ENCODE measurements around the gene PLA2G2C. TPM values are rescaled to one million over a fixed set of nuclear protein-coding genes. Genes with fewer than 3 reads are reported as not detected.

The PLA2G2C gene
- total RNA-seq, 1 donor from 2014 or later, result 0.57 TPM

DNA sequence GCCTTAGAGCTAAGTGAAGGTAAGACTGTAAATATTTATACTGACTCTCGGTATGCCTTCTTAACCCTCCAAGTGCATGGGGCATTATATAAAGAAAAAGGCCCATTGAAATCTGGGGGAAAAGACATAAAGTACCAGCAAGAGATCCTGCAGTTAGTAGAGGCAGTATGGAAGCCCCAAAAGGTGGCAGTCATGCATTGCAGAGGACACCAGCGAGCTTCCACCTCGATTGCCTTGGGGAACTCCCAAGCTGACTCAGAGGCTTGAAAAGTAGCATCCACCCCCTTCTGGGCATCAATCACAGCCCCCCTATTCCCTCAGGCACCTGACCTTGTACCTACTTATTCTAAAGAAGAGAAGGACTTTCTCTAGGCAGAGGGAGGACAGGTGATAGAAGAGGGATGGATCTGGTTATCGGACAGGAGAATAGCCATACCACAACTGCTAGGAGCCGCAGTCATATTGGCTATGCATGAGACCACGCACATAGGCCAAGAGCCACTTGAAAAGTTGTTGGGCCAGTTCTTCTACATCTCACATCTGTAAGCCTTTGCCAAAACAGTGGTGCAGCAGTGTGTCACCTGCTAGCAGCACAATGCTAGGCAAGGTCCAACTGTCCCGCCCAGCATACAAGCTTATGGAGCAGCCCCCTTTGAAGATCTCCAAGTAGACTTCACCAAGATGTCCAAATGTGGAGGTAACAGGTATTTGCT lies 27.8 kb downstream of the PLA2G2C start:
- intact Hi-C loops (cut with micrococcal nuclease), result no loop called here

DNA sequence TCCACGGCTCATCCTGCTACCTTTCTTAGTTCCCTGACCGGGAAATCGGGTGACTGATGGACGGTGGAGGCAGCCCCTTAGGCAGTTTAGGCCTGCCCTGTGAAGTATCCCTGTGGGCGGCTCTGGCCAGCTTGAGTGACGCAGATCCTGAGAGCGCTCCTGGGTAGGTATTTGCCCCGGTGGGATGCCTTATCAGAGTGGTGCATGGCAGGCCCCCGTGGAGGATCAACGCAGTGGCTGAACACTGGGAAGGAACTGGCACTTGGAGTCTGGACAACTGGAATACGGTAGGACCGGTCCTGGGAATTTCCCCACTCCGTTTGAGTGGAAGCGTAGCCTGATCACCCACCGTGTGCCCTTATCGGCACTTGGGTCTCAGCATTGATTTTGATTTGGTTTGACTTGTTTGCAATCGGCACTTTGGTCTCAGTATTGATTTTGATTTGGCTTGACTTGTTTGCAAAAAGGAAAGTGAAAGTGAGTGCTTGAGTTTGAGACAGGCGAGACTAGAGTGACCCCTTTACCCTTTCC lies 32.0 kb downstream of the PLA2G2C start:
- intact Hi-C loops (cut with micrococcal nuclease), result loop anchor here (5.0 kb wide), 1 partner anchor 33 kb away; the partner anchor contains the start of genes PLA2G2C and UBXN10

DNA sequence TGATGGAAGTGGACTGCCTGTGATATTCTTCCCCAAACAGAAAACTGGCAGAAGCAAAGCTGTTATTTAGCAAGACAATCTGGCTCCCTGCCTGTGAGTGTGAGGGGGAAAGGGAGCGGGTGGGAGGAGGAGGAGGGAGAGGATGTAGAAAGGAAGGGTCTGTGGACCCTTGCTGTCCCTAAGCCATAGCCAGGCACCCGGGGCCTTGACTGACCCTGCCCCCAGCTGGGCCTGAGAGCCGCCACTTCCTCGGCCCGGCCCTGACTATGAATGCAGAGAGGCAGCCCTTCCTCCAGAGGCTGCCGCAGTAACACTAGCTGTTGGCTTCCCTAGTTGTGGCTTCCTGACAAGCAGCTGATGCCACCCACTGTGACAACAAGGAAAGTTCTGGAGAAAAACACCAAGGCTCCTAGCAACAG lies 33.3 kb downstream of the PLA2G2C start:
- intact Hi-C loops (cut with micrococcal nuclease), result loop anchor here (1.0 to 5.0 kb wide), 3 partner anchors 34 to 235 kb away; partner anchors contain the start of genes PLA2G2C and UBXN10

DNA sequence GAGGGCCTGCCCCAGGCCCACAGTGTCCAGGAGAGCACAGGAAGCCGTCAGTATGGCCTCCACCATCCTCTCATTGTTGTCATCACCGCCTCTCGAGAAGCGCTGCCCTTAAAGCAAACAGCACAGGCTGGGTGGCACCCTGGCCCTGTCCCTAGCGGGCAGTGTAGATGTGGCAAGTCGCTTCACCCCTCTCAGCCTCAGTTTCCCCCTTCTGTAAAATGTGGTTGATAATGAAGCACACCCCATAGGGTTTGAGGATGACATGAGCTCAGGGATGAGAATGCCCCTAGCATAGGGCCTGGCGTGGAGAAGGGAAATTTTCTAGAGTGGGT lies 33.8 kb downstream of the PLA2G2C start:
- intact Hi-C loops (cut with micrococcal nuclease), result loop anchor here (1.0 to 5.0 kb wide), 3 partner anchors 35 to 234 kb away; partner anchors contain the start of genes PLA2G2C and UBXN10

DNA sequence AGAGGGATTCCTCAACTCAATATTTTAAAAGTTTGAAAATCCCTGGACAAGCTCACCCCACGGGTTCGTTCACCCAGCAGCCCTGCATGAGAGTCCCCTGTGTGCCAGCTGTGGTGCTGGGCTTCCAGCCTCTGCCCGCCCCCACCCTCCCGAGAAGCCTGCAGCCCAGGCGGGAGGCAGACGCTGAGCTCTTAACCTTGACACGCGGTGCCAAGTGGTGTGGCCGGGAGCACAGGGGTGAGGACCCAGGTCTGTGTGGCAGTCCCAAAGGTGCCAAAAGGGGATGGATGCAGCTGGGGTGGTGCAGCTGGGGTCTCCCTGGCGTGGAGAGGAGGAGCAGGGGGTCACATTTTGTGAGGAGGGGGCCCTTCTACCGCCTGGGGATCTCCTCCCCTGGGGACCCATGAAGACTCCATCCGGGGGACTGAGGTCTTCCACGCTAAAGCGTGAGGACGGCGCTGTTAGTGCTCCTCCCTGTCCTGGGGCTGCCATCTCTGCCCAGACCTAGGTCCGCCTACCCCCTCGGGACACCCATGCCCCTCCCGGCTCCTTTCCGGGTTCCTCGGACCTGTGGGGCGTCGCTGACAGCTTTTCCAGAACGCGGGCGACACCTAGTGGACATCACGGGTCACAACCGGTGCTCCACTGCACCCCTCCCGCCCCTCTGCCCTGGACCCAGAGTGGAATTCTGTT lies 34.3 kb downstream of the PLA2G2C start:
- intact Hi-C loops (cut with micrococcal nuclease), result loop anchor here (1.0 to 5.0 kb wide), 3 partner anchors 35 to 234 kb away; partner anchors contain the start of genes PLA2G2C and UBXN10

DNA sequence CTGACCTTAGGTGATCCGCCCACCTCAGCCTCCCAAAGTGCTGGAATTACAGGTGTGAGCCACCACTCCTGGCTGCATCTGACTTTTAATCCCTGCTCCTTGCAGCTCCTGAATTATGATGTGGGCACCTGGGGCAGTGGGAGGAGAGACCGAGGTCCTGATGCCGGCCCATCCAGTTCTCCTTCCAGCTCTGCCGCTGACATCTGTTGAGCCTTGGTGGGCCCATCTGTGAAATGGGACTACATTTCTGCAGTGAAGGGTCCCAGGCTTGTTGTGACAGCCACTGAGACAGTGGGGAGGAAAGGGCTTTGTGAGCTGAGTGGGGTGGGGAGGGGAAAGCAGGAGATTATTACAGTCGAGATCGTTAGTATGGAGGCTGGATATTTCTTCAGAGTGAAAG lies 35.3 kb downstream of the PLA2G2C start:
- intact Hi-C loops (cut with micrococcal nuclease), result loop anchor here (5.0 kb wide), 1 partner anchor 36 kb away; the partner anchor contains the start of genes PLA2G2C and UBXN10

DNA sequence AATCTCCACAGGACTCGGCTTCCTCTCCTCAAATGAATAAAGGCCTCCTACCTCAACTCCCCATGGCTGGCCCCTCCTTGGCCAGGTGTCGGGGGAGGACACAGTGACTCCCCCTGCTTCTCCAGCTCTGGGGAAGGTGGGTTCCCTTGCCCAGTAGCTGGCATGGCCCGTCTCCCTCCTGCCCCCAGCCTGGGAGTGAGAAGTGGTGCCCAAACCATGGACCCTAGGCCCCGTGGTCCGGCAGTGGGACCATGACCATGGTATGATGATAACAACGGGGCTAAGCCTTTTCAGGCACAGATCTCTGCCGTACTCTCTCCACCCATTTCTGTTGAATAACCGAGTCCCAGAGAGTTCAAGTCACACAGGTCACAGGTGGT lies 36.0 kb downstream of the PLA2G2C start:
- intact Hi-C loops (cut with micrococcal nuclease), result loop anchor here (5.0 kb wide), 1 partner anchor 37 kb away; the partner anchor contains the start of genes PLA2G2C and UBXN10

DNA sequence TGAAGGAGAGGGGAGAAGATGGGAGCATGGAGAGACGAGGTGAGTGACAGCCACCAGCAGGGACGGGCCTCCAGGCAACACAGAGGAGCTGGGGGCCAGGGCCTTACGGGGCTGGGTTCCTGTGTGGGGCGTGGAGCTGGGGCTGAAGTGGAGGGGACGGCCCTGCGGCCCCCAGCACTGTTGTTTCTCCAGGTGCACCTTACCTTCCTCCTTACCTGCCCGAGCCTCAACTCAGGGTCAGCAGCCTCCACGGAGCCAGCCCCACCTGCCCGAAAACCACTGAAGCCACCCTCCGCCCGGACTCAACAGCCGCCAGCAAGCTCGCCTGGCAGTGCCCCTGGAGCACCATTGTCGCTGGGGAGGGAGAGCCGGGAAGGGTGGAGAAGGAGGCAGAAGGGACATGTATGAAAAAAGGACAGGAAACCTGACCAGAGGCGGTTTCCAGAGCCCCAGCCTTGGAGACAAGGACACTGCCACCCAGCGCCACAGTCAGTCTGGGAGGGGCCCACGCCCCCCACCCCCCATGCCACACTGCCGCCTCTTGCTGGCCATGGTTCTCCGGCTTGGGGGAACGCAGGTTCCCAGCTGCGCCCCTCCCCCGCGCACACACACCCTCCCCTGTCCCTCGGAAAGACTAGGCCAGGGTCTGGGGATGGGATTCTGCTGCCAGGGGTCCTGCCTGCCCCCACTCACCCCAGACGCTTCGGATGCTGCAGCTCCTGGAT lies 36.6 kb downstream of the PLA2G2C start:
- intact Hi-C loops (cut with micrococcal nuclease), result loop anchor here (5.0 kb wide), 1 partner anchor 38 kb away; the partner anchor contains the start of genes PLA2G2C and UBXN10

DNA sequence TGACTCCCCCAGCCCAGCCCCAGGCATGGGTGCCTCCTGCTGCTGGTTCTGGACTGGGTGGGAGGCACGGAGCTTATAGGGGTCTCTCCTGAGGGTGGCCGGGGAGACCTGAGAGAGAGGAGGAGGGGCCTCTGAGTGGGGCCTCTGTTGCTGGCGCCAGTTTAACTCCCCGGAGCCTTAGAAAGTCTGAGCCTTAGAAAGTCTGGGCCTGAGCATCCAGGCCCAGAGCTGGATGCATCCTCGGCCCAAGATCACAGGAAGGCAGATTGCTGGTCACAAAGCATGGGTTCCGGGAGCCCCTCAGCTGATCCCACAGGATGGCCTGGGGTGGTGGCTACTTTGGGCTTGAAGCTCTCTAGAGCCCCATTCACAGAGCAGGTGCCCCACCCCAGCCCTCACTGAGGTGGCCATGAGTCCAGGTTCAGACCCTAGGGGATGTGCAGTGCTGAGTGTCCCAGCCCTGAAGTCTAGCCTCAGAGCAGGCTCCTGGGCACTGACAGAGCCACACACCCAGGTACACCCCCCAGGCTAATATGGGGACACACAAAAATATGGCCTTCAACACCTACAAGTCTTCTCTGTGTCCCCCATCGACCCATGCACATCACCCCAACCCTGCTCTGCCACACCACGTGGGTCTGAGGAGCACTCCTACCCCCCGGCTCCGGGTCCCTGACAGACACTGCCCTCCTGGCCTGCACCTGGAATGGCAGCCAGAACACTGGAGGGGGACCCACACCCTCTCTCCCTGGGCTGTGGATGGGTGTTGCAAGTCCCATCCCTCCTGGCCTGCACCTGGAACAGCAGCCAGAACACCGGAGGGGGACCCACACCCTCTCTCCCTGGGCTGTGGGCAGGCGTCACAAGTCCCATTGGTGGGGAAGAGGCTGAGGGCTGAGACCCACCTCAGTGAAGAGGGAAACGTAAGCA lies 37.5 kb downstream of the PLA2G2C start:
- intact Hi-C loops (cut with micrococcal nuclease), result no loop called here

DNA sequence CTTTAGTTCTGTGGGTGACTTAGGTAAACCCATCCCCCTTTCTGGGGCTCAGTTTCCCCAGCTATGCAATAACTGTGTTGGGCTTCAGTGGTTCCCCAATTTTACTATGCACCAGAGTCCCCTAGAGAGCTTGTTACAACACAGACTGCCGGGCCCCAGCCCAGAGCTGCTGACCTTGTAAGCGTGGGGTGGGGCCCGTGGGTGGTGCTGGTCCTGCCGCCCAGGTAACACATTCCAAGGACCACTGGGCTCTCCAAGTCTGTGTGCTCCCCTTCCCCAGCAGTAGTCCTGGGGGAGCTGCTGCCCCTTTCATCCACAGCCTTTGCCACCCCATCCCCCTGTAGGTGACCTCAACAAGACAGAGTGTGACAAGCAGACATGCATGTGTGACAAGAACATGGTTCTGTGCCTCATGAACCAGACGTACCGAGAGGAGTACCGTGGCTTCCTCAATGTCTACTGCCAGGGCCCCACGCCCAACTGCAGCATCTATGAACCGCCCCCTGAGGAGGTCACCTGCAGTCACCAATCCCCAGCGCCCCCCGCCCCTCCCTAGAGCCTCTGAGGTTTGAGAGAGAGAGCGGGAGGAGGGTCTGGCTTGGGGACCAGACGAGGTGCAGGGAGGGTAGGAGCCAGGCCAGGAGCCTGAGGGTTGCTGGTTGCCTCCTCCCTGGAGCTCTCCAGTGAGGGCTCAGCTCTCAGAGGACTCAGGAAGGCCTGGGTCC lies 38.3 kb downstream of the PLA2G2C start:
- intact Hi-C loops (cut with micrococcal nuclease), result no loop called here

DNA sequence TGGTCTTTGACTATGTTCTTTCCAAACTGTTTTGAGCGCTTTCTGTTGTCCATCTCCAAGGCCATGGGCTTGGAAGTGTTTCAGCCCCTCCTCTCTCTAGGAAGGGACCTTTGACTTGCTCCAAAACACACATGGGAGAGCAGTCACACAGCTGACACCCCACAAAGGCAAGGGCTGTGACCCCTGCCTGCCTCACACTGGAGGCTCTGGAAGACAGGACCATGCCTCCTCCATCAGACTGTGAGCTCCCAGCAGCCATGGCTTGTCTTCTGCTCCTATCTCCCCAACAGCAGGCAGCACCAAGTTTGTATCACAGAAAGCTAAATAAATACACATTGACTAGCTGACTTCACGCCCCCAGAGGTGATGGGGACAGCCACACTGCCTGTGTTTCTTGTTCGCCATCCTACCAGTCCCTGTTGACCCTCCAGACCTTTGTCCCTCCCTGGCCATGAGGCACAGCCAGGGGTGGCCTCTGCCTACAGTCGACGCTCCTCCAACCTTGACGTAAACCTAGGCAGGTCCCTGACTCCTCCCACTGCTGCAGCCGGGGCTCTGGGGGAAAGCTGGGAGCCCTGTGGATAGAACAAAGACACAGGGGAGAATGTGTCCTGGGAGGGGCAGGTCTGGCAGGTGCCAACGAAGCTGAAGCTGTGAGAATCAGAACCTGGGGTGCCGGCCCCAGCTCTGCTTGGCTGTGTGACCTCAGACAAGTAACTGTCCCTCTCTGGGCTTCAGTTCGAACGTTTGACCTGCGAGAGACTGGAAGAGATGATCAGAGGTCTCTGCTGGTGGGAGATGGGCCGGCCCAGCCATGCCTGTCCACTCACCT lies 42.4 kb downstream of the PLA2G2C start:
- intact Hi-C loops (cut with micrococcal nuclease), result no loop called here

DNA sequence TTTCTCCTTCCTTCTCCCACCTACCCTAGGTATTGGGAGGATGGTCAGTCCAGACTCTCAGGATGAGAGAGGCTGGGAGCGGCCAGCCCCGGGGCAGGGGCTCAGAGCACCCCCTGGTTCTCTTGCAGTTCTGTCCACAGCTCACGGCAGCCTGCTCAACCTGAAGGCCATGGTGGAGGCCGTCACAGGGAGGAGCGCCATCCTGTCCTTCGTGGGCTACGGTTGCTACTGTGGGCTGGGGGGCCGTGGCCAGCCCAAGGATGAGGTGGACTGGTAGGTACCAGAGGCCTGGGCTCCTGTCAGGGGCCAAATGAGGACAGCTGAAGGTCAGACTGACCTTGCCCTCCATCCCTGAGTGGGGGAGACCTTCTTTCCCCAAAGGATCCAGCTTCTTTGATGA lies 43.0 kb downstream of the PLA2G2C start:
- intact Hi-C loops (cut with micrococcal nuclease), result no loop called here

DNA sequence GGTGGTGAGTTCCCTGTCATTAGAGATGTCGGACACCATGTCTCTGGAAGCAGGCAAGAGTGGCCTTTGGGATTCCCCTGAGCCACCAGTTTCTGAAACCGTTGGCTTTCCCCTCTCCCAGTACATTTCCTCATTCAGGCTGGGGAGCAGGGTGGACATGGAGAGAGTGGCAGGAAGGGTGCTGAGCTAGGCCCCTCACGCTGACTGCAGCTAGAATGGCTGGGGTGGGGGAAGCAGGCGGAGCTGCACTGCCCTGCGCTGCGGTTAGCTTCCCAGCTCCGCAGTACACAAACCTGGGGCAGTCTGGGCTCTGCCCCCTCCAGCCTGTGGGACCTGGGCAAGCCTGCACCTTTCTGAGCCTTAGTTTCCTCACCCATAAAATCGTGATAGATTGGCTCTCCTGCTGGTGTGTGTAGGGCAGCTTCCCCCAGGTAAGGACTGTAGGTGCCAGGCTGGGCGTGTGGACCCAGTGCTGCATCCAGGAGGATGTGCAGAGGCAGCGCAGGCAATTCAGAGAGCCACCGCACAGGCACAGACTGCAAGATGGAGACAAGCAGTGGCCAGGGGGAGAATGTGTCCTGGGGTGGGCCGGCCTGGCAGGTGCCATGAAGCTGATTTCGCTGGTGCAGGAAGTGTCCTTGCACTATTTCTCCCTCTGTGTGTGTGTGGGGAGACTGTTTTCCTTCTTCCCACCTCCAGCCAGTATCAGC lies 44.2 kb downstream of the PLA2G2C start:
- intact Hi-C loops (cut with micrococcal nuclease), result no loop called here

DNA sequence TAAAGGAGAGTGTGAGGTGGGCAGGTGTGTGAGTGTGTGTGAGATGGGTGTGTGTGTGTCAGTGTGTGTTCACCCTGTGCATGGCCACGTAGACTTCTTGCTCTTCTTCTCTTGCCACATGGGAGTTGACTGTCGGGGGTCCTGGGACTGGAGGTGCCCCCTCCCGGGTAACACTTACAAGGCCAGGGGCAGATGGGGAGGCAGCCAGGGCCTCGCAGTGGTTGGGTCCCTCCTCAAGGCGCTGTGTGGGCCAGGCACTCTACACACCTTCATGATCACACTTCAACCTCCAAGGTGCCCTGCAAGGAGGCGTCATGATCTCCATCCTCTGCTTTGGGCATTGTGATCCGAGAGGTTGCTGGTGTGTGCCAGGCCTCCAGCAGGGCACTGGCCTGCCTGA lies 44.9 kb downstream of the PLA2G2C start:
- intact Hi-C loops (cut with micrococcal nuclease), result no loop called here

DNA sequence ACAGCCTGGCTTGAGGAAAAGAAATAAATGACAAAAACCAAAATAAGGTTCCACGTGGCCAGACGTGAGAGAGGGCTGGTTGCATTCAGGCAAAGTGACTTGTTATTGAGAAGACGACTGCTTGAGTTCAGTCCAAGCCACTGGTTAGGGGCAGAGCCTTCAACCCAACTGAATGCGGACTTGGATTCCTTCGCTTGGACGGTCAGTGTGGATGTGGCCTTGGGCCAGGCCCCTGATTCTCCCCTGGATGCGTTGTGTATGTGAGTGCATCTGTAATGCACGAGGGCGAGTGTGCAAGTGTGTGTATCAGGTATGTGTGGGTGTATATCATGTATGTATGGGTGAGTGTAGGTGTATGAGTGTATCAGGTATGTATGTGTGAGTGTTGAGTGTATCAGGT lies 45.3 kb downstream of the PLA2G2C start:
- intact Hi-C loops (cut with micrococcal nuclease), result no loop called here

DNA sequence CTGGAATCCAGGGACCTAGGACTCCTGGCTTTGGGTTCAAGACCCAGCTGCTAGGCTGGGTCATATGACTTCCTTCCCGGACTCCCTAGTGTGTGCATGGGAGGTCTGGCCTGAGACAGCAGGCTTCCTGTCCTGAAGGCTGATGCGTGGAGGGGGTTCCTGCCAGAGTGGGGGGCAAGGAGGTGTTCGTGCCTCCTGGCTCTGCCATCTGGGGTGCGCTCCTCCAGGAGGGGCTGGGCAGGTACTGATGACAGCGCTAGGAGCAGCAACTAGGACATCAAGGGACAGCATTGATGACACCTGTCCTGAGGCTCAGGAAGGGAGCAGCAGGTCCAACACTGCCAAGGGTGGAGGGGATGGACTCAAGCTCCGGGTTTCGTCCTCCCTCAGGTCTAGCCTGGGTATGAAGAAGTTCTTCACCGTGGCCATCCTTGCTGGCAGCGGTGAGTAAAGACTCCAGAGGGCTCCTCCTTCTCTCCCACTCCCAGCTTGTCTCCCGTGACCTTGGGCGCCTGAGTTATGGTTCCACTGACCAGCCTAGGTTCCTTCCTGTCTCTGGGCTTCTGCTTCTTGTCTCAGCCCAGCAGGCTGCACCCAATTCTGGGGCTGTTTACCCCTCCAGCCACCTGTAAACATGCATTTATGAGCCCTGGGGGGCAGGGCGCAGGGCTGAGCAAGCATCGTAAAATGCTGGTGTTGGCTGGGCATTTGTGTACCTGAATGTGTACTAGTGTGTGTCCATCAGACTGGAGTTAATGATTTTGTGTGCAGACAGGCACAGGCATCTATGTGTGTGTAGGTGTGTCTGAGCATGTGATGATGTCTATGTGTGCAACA lies 46.3 kb downstream of the PLA2G2C start:
- intact Hi-C loops (cut with micrococcal nuclease), result no loop called here

DNA sequence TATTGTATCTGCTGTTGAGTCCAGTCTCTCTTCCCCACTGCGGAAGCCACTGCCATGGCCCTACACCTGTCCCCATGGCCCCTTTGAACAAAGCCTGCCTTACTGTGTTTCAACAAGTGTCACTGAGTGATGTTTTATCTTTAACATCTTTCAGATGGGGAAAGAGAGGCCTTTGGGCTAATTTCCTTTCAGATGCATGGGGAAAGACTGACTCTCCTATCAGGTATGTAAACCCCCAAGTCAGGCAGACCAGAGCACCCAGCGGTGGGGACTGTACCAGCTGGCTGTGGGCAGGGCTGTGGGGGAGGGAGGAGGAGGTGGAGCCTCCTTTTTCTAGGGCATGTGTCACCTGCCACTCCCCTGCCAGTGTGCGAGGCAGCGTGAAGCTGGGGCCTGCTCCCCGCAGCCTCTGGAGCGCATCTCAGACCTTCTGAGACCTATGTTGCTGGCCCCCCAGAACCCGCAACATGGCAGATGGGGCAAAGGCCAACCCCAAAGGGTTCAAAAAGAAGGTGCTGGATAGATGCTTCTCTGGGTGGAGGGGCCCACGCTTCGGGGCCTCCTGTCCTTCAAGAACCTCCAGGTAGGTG lies 47.3 kb downstream of the PLA2G2C start, which contains the start of gene PLA2G2F:
TSS of gene PLA2G2F (plus strand) at position 363 of the 590 bp plus-strand sequence. CDS start at position 468, 105 bp downstream.
- intact Hi-C loops (cut with micrococcal nuclease), result no loop called here

Data from T-helper 2 cell treated with Interferon-gamma antibody and Interleukin-4, amounts not matched to agents 100 ng/mL and 5 ng/mL, for 36 hours (primary cell).